Fibroblast of mammary gland (primary cell): ENCODE data around the gene MAP3K6.

Experiments
- DNase-seq: peaks from one replicate; pipeline ENCODE4 v3.0.0-alpha.2; 2010; ENCODE audit warnings: low read depth
- H3K4me3 ChIP-seq: 2 replicates; pipeline ENCODE4 v1.5.1; 2011; ENCODE audit warnings: low read depth, mild to moderate bottlenecking, low read length, moderate library complexity; ENCODE audit not compliant: control insufficient read depth
- CTCF ChIP-seq: conservative IDR thresholded peaks from 2 replicates; pipeline ENCODE4 v1.5.1; 2011; ENCODE audit warnings: low read depth, low read length, inconsistent platforms; ENCODE audit not compliant: control insufficient read depth, insufficient read depth

Gene MAP3K6

GRCh38 chr1:27364696-27365371 lies 1.9 kb downstream of the MAP3K6 start:
- DNase-seq: no peak
- no peak for TF ChIP-seq CTCF
- H3K4me3 ChIP-seq: peak overlapping the region; percentile 76

GRCh38 chr1:27363766-27364695 lies 2.7 kb downstream of the MAP3K6 start:
- TF ChIP-seq CTCF: no peak
- no peak for DNase-seq
- no peak overlapping the region for H3K4me3 ChIP-seq

GRCh38 chr1:27361553-27361952 lies 5.2 kb downstream of the MAP3K6 start:
- H3K4me3 ChIP-seq: no peak overlapping the region
- TF ChIP-seq CTCF: no peak
- DNase-seq: no peak

- no peak for TF ChIP-seq CTCF
- H3K4me3 ChIP-seq: no peak overlapping the region
- DNase-seq: no peak
Measured at GRCh38 chr1:27361044-27361402, 5.7 kb downstream of the MAP3K6 start.

GRCh38 chr1:27360159-27361043 lies 6.4 kb downstream of the MAP3K6 start:
- DNase-seq: no peak
- TF ChIP-seq CTCF: no peak
- no peak overlapping the region for H3K4me3 ChIP-seq

GRCh38 chr1:27359822-27360158 lies 7.0 kb downstream of the MAP3K6 start:
- DNase-seq: no peak
- no peak for TF ChIP-seq CTCF
- H3K4me3 ChIP-seq: no peak overlapping the region
